ENCODE data around the gene MAVS.
A peak's percentile ranks its signal among the peaks of the same experiment; 100 is the strongest.

Gene MAVS

DNA sequence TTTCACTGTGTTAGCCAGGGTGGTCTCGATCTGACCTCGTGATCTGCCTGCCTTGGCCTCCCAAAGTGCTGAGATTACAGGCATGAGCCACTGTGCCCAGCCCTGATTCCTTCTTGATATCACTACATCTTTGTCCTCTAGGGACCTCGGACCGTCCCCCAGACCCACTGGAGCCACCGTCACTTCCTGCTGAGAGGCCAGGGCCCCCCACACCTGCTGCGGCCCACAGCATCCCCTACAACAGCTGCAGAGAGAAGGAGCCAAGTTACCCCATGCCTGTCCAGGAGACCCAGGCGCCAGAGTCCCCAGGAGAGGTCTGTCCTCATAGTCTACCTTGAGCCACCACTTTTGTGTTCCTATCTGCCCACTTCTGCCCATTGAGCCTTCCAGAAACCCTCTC, 14.6 kb downstream of the MAVS start:
- DNase-seq (ENCODE audit: low read depth): no peak
- H3K4me3 ChIP-seq (ENCODE audit: low read depth, low read length): no peak overlapping the region
- TF ChIP-seq, protein P1, sequence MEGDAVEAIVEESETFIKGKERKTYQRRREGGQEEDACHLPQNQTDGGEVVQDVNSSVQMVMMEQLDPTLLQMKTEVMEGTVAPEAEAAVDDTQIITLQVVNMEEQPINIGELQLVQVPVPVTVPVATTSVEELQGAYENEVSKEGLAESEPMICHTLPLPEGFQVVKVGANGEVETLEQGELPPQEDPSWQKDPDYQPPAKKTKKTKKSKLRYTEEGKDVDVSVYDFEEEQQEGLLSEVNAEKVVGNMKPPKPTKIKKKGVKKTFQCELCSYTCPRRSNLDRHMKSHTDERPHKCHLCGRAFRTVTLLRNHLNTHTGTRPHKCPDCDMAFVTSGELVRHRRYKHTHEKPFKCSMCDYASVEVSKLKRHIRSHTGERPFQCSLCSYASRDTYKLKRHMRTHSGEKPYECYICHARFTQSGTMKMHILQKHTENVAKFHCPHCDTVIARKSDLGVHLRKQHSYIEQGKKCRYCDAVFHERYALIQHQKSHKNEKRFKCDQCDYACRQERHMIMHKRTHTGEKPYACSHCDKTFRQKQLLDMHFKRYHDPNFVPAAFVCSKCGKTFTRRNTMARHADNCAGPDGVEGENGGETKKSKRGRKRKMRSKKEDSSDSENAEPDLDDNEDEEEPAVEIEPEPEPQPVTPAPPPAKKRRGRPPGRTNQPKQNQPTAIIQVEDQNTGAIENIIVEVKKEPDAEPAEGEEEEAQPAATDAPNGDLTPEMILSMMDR (IDR thresholded peaks at IDR 0.05; ENCODE audit: low read depth, low read length): no peak
- TF ChIP-seq POLR2A (IDR thresholded peaks at IDR 0.05; ENCODE audit: extremely low read depth, insufficient read length) (no peak), MYC (IDR thresholded peaks at IDR 0.05; ENCODE audit: low read depth, low read length) (no peak)
- TF ChIP-seq, protein P2, sequence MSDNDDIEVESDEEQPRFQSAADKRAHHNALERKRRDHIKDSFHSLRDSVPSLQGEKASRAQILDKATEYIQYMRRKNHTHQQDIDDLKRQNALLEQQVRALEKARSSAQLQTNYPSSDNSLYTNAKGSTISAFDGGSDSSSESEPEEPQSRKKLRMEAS (IDR thresholded peaks at IDR 0.05; ENCODE audit: low read depth, low read length): no peak

DNA sequence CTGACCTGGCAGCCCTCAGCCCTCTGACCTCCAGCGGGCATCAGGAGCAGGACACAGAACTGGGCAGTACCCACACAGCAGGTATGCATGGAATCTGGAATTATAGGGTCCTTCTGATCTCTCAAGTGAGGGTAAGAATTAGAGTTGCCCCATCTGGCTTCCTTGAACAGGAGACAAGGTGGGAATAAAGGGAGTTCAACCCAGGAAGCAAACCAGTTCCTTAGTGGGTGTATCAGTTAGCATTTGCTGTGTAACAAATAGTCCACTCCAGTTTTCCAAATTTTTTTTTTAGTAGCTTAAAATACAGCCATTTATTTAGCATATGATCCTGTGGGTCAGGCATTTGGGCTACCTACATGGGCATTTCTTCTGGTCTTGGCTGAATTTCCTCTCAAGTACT, 15.7 kb downstream of the MAVS start:
- no peak overlapping the region for H3K4me3 ChIP-seq (ENCODE audit: low read depth, low read length)
- no peak for DNase-seq (ENCODE audit: low read depth)
- TF ChIP-seq, protein P1 (IDR thresholded peaks at IDR 0.05; ENCODE audit: low read depth, low read length): no peak
- TF ChIP-seq, protein P2 (IDR thresholded peaks at IDR 0.05; ENCODE audit: low read depth, low read length): no peak

DNA sequence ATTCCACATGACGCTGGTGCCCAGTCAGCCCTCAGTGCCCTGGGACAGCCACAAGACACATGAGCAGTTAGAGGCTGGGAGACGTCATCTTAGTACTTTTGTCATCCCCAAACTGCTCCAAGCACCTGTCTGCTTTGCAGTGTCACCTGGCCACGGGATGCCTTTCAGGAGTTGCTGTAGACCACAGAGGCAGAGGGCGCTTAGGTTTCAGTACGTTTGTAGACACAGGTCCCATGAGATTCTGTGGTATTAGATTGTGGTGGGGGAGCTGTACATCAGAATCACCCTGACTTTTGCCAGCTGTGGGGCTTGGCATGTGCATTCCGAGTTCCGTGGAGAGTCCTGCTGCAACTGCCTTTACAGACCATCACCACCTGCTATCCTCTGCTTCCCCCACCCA, 16.7 kb downstream of the MAVS start:
- peak; percentile 34 for DNase-seq (ENCODE audit: low read depth)
- TF ChIP-seq POLR2A (IDR thresholded peaks at IDR 0.05; ENCODE audit: extremely low read depth, insufficient read length): no peak
- TF ChIP-seq MYC (IDR thresholded peaks at IDR 0.05; ENCODE audit: low read depth, low read length): no peak
- TF ChIP-seq, protein P1 (IDR thresholded peaks at IDR 0.05; ENCODE audit: low read depth, low read length): no peak
- TF ChIP-seq, protein P2 (IDR thresholded peaks at IDR 0.05; ENCODE audit: low read depth, low read length): no peak
- H3K4me3 ChIP-seq (ENCODE audit: low read depth, low read length): no peak overlapping the region

DNA sequence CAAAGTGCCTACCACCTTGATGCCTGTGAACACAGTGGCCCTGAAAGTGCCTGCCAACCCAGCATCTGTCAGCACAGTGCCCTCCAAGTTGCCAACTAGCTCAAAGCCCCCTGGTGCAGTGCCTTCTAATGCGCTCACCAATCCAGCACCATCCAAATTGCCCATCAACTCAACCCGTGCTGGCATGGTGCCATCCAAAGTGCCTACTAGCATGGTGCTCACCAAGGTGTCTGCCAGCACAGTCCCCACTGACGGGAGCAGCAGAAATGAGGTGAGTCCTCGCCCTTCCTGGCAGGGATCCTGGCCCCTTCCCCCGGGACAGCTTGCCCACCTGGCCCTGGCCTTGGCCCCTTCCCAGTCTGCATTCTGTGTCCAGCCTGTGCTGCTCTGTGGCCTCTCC, 17.9 kb downstream of the MAVS start:
- H3K4me3 ChIP-seq (ENCODE audit: low read depth, low read length): no peak overlapping the region
- no peak for DNase-seq (ENCODE audit: low read depth)
- TF ChIP-seq MYC (IDR thresholded peaks at IDR 0.05; ENCODE audit: low read depth, low read length) (no peak), POLR2A (IDR thresholded peaks at IDR 0.05; ENCODE audit: extremely low read depth, insufficient read length) (no peak)
- TF ChIP-seq, protein P1 (IDR thresholded peaks at IDR 0.05; ENCODE audit: low read depth, low read length): no peak
- TF ChIP-seq, protein P2 (IDR thresholded peaks at IDR 0.05; ENCODE audit: low read depth, low read length): no peak

DNA sequence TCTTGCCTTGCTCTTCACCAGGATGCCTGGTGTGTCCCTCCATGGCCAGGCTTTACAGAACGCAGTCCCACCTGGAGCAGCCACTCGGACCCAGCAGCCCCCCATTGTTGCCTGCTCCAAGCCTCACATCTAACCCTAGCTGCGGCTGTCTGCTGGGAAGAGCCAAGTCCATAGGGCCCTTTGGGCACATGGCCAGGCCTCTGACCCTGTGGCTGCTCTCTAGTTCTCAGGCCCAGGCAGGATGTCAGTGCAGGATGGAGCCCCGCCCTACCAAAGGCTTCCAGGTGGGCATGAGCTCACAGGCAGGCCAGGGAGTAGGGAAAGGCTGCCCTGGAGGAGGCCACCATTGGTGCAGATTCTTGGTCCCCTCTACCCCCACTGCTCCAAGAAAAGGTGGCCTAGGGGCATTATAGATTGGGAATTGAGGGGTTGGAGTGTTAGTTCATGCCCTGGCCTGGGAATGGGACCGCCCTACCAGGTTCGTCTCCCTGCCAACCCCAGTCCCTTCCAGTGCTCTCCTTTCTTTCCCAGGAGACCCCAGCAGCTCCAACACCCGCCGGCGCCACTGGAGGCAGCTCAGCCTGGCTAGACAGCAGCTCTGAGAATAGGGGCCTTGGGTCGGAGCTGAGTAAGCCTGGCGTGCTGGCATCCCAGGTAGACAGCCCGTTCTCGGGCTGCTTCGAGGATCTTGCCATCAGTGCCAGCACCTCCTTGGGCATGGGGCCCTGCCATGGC, 18.7 kb downstream of the MAVS start:
- TF ChIP-seq MYC (IDR thresholded peaks at IDR 0.05; ENCODE audit: low read depth, low read length) (no peak), POLR2A (IDR thresholded peaks at IDR 0.05; ENCODE audit: extremely low read depth, insufficient read length) (no peak)
- TF ChIP-seq, protein P2 (IDR thresholded peaks at IDR 0.05; ENCODE audit: low read depth, low read length): no peak
- TF ChIP-seq, protein P1 (IDR thresholded peaks at IDR 0.05; ENCODE audit: low read depth, low read length): no peak
- no peak overlapping the region for H3K4me3 ChIP-seq (ENCODE audit: low read depth, low read length)
- DNase-seq (ENCODE audit: low read depth): no peak
